K562 (cell line): Measurements from ENCODE around the gene TBXAS1. TPM values are rescaled to one million over a fixed set of nuclear protein-coding genes. Genes with fewer than 3 reads are reported as not detected.

ENCODE experiments used
- CBX2 ChIP-seq: fragments of 200-600 bp; sonication (generic); IDR thresholded peaks from one replicate; pipeline ENCODE4 v1.6.1; 2012; ENCODE audit warnings: mild to moderate bottlenecking, low read length, inconsistent platforms; ENCODE audit not compliant: insufficient read depth, poor library complexity, severe bottlenecking
- CHD2 ChIP-seq: IDR thresholded peaks from 2 replicates; pipeline ENCODE4 v1.6.1; 2011; ENCODE audit warnings: low read depth, low read length
- ELF2 ChIP-seq: fragments of 250-450 bp; sonication (Bioruptor Pico); IDR thresholded peaks from 2 replicates; pipeline ENCODE4 v1.5.0; 2021; ENCODE audit warnings: mild to moderate bottlenecking
- FOS ChIP-seq: IDR thresholded peaks from 3 replicates; pipeline ENCODE4 v1.6.1; 2011; ENCODE audit not compliant: insufficient read length; ENCODE audit errors: extremely low read depth
- HMG20A ChIP-seq: fragments of 450-650 bp; formaldehyde crosslinking; conservative IDR thresholded peaks from 2 replicates; pipeline ENCODE4 v1.4.0; 2020; ENCODE audit warnings: mild to moderate bottlenecking, mixed read lengths
- HNRNPLL ChIP-seq: fragments of 200-400 bp; formaldehyde crosslinking; IDR thresholded peaks from 2 replicates; pipeline ENCODE4 v1.6.1; 2017; ENCODE audit warnings: low read length, low read depth, mild to moderate bottlenecking; ENCODE audit not compliant: poor library complexity, severe bottlenecking
- KAT7 ChIP-seq: sonication (generic); formaldehyde crosslinking; IDR thresholded peaks from 2 replicates; pipeline ENCODE4 v1.8.0; 2022; ENCODE audit warnings: missing genetic modification reagents, mild to moderate bottlenecking, borderline replicate concordance
- KDM5B ChIP-seq: fragments of 200-600 bp; sonication (generic); IDR thresholded peaks from 2 replicates; pipeline ENCODE4 v1.6.1; 2012; ENCODE audit warnings: low read depth, mild to moderate bottlenecking, moderate library complexity, low read length, control low read depth, inconsistent platforms; ENCODE audit not compliant: insufficient replicate concordance
- MAZ ChIP-seq, 2 experiments: fragments of 450-650 bp in 1 of 2; sonication (generic) in 1 of 2; formaldehyde crosslinking; IDR thresholded peaks in 1 of 2; conservative IDR thresholded peaks in 1 of 2; 2 replicates each; pipeline versions ENCODE4 v1.4.0 to v1.5.0; 2020; ENCODE audit warnings: mild to moderate bottlenecking in 1 of 2, missing genetic modification reagents in 1 of 2
- PCBP2 ChIP-seq: fragments of 200-400 bp; formaldehyde crosslinking; IDR thresholded peaks from 2 replicates; pipeline ENCODE4 v1.6.1; 2018; ENCODE audit warnings: low read length, low read depth, mild to moderate bottlenecking, moderate library complexity; ENCODE audit not compliant: poor library complexity, severe bottlenecking
- PHF21A ChIP-seq: fragments of 450-650 bp; IDR thresholded peaks from 2 replicates; pipeline ENCODE4 v1.6.1; 2017; ENCODE audit warnings: low read depth, borderline replicate concordance
- PKNOX1 ChIP-seq: fragments of 450-650 bp; IDR thresholded peaks from 2 replicates; pipeline ENCODE4 v1.6.1; 2016
- RBM17 ChIP-seq: fragments of 200-400 bp; formaldehyde crosslinking; IDR thresholded peaks from 2 replicates; pipeline ENCODE4 v1.6.1; 2017; ENCODE audit warnings: low read depth, mild to moderate bottlenecking, low read length, borderline replicate concordance
- RBM34 ChIP-seq: fragments of 200-400 bp; formaldehyde crosslinking; IDR thresholded peaks from 2 replicates; pipeline ENCODE4 v1.6.1; 2018; ENCODE audit warnings: low read length, borderline replicate concordance; ENCODE audit not compliant: insufficient read depth
- SETDB1 ChIP-seq: IDR thresholded peaks from one replicate; pipeline ENCODE4 v1.6.1; 2012; ENCODE audit warnings: low read length, control low read depth, inconsistent platforms
- SMAD4 ChIP-seq: fragments of 250-450 bp; sonication (Bioruptor Pico); conservative IDR thresholded peaks from 2 replicates; pipeline ENCODE4 v1.8.0; 2021; ENCODE audit warnings: inconsistent platforms, mild to moderate bottlenecking, moderate library complexity
- STAT5B ChIP-seq: fragments of 250-450 bp; sonication (Bioruptor Pico); IDR thresholded peaks from 2 replicates; pipeline ENCODE4 v1.8.0; 2021; ENCODE audit warnings: mild to moderate bottlenecking, inconsistent platforms
- SUPT5H ChIP-seq: fragments of 450-650 bp; IDR thresholded peaks from 2 replicates; pipeline ENCODE4 v1.6.1; 2016
- TFAP4 ChIP-seq: sonication (generic); formaldehyde crosslinking; IDR thresholded peaks from 2 replicates; pipeline ENCODE4 v1.8.0; 2022; ENCODE audit warnings: missing genetic modification reagents, mild to moderate bottlenecking, moderate library complexity, borderline replicate concordance
- XRCC3 ChIP-seq: fragments of 450-650 bp; IDR thresholded peaks from 2 replicates; pipeline ENCODE4 v1.6.1; 2017; ENCODE audit warnings: mild to moderate bottlenecking, moderate library complexity
- ZBTB7A ChIP-seq: IDR thresholded peaks from 2 replicates; pipeline ENCODE4 v1.6.1; 2011; ENCODE audit warnings: low read depth, mild to moderate bottlenecking, low read length, moderate library complexity, borderline replicate concordance; ENCODE audit not compliant: control insufficient read depth
- ZC3H4 ChIP-seq: sonication (generic); formaldehyde crosslinking; IDR thresholded peaks from 2 replicates; pipeline ENCODE4 v1.9.0; 2021; ENCODE audit warnings: missing genetic modification reagents, borderline replicate concordance
- ZKSCAN1 ChIP-seq: fragments of 150-350 bp; IDR thresholded peaks from 2 replicates; pipeline ENCODE4 v1.6.1; 2016; ENCODE audit warnings: low read depth, low read length
- ZNF239 ChIP-seq: fragments of 250-450 bp; sonication (Bioruptor Pico); IDR thresholded peaks from 2 replicates; pipeline ENCODE4 v1.4.0; 2020; ENCODE audit warnings: mild to moderate bottlenecking
- ZNF436 ChIP-seq: fragments of 250-450, 450-650 bp; sonication (Bioruptor Pico); formaldehyde crosslinking; IDR thresholded peaks from 2 replicates; pipeline ENCODE4 v1.7.0; 2020; ENCODE audit warnings: mild to moderate bottlenecking
- ZNF584 ChIP-seq: fragments of 200-800 bp; sonication (Bioruptor generic); IDR thresholded peaks from 2 replicates; pipeline ENCODE4 v1.6.1; 2016; ENCODE audit warnings: low read depth, mild to moderate bottlenecking, missing genetic modification characterization, missing compliant biosample characterization
- polyA plus RNA-seq, 8 experiments: library from polyadenylated mRNA; depleted of rRNA in 4 of 8; stranded (reverse) in 5 of 8; unstranded in 3 of 8; fragments of >200 nt; fragmentation: Nextera tagmentation in 2 of 8; fragmentation: Illumina TruSeq in 1 of 8; extraction: Ambion mirVana in 2 of 8; extraction: Trizol in 1 of 8; gene quantifications; 2 replicates each; pipeline versions ENCODE4 v1.2.1 to v1.2.3, GENCODE V29; 2011 to 2014; ENCODE audit warnings: inconsistent platforms in 1 of 8, missing spikeins in 1 of 8
- total RNA-seq, 7 experiments: library from RNA; depleted of rRNA in 6 of 7; stranded (reverse); fragments of >200 nt in 6 of 7; fragmentation: Illumina TruSeq in 2 of 7; extraction: Trizol in 2 of 7; gene quantifications; 2 replicates each; pipeline versions ENCODE4 v1.2.1 to v1.2.3, GENCODE V29; 2011 to 2021; ENCODE audit warnings: low replicate concordance in 1 of 7
- TF ChIP-seq, protein P1 (sequence below): sonication (generic); formaldehyde crosslinking; IDR thresholded peaks from 2 replicates; pipeline ENCODE4 v1.8.0; 2022; ENCODE audit warnings: mild to moderate bottlenecking, missing genetic modification reagents

TBXAS1 gene
- total and polyA plus RNA-seq, 9 of the 15 experiments (the other 6 are each of a cell fraction or from before 2014, with no cell fraction given): 1.1 to 8.3 (median 1.9) TPM

DNA sequence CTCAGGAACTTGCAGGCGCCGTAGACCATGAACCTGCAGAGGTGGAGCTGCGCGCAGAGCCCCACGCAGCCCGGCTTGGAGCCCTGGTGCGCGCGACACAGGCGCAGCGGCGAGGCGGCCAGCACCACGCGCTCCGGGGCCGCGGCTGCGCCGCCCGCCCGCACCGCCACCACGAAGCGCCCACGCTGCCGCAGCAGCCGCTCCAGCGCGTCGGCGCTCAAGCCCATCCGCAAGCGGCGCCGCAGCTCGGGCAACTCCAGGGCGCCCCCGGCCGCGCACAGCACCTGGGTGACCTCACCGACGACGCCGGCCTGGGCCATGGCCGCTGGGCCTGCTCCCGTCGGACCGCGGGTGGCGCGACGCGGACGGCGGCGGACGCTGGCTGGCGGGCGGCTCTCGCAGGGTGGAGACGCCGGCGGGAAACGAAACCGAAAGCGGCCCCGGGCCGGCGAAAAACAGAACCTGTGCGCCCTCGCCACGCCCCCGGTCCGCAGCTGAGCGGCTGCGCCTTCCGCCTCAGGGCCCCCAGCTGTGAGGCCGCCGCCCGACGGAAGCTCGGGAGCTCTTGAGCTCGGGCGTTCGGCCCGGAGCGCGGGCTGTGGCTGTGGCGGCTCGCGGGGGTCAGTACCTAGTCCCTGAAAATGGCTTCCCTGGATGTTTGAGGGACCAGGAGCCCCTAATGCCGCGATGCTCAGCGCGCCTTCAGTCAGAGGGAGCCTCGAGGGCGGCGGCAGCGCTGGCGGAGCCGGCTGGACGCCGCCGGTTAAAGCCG is 233.7 kb downstream of the TBXAS1 start, which contains the start of gene PARP12 (continued):
- TF ChIP-seq HMG20A (CRISPR knock-in tag) (no peak), KDM5B (peak; percentile 68), RBM34 (no peak), SETDB1 (peak; percentile 18), SUPT5H (peak; percentile 70), CBX2 (no peak), ELF2 (CRISPR knock-in tag) (0 out of 2 replicates have a peak, but pooled peaks have one; percentile 55), RBM17 (no peak), SMAD4 (CRISPR knock-in tag) (peak; percentile 97), ZNF584 (CRISPR knock-in tag) (0 out of 2 replicates have a peak, but pooled peaks have one; percentile 74), TFAP4 (CRISPR knock-in tag) (peak; percentile 100), STAT5B (no peak), ZBTB7A (peak; percentile 47; the same call in 1 of the 2 replicates), MAZ (CRISPR knock-in tag; conservative IDR thresholded peaks at IDR 0.05 in 1 of 2, IDR thresholded peaks at IDR 0.05 in 1 of 2) (peak; percentile 88 to 93), XRCC3 (no peak), ZC3H4 (CRISPR knock-in tag) (no peak), CHD2 (no peak; the same call in 1 of the 2 replicates), ZNF436 (CRISPR knock-in tag) (no peak), PKNOX1 (no peak), FOS (no peak), ZNF239 (peak; percentile 5; the same call in 1 of the 2 replicates), PCBP2 (no peak), PHF21A (no peak; the same call in 1 of the 2 replicates), HNRNPLL (peak; percentile 73), KAT7 (CRISPR knock-in tag) (no peak), ZKSCAN1 (no peak; the same call in 1 of the 2 replicates)
- TF ChIP-seq, protein P1, sequence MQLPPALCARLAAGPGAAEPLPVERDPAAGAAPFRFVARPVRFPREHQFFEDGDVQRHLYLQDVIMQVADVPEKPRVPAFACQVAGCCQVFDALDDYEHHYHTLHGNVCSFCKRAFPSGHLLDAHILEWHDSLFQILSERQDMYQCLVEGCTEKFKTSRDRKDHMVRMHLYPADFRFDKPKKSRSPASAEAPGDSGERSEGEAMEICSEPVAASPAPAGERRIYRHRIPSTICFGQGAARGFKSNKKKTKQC (CRISPR knock-in tag): no peak; the same call in none of the 2 replicates
